K562 (cell line): ENCODE results near the gene R3HDM2. TPM values are rescaled to one million over a fixed set of nuclear protein-coding genes. Genes with fewer than 3 reads are reported as not detected.

Experiments used
- ATAC-seq: fragments of 200-7000 bp; cut with Tn5 transposase; 3 replicates; pipeline ENCODE4 v1.9.1; 2020; ENCODE audit warnings: moderate library complexity
- BruUV-seq: library from RNA; stranded (reverse); fragments of 400-500 nt; replicated peaks from 2 replicates; lab custom pipeline; 2021; lab: Mats Ljungman, UMichigan
- CTCF ChIA-PET: fragments of 300-600 bp; formaldehyde crosslinking; extraction: SDS; loops from one replicate; lab custom pipeline; 2021; ENCODE audit warnings: low intra/inter-chr PET ratio; lab: Yijun Ruan, JAX
- POLR2A ChIA-PET: fragments of 300-600, 350-650 bp; sonication (Branson Sonifier 250); formaldehyde crosslinking; extraction: SDS; loops from one replicate; lab custom pipeline; 2021; ENCODE audit warnings: antibody characterized with exemption, inconsistent platforms; lab: Yijun Ruan, JAX
- DNase-seq, 4 experiments: peaks; one replicate each; pipeline versions ENCODE4 v3.0.0 to v3.0.0-alpha.2; 2011 to 2018; ENCODE audit warnings: low spot score in 3 of 4, mixed read lengths in 3 of 4; ENCODE audit errors: extremely low read depth in 1 of 4
- FAIRE-seq: peaks from 2 replicates; lab custom pipeline; 2011; peaks lifted over from hg19 to GRCh38; lab: Jason Lieb, UNC
- H2AFZ ChIP-seq: 2 replicates; pipeline ENCODE4 v1.6.0; 2011; ENCODE audit warnings: low read depth, low read length, control low read depth, inconsistent platforms
- H3K27ac ChIP-seq: fragments of 200-600 bp; 3 replicates; pipeline ENCODE4 v1.8.0; 2011; ENCODE audit warnings: low read depth, mild to moderate bottlenecking, control low read depth, inconsistent platforms, low read length, moderate library complexity, mixed read lengths; ENCODE audit errors: extremely low read depth
- H3K27me3 ChIP-seq, 2 experiments: fragments of 300-600 bp in 1 of 2; 2 replicates in 1 of 2; 3 replicates in 1 of 2; pipeline versions ENCODE4 v1.6.0 to v1.8.0; 2011; ENCODE audit warnings: inconsistent platforms in 2 of 2, low read length in 2 of 2, mild to moderate bottlenecking in 1 of 2, mixed read lengths in 1 of 2, moderate library complexity in 1 of 2; ENCODE audit not compliant: control insufficient read depth in 2 of 2, insufficient read depth in 2 of 2
- H3K36me3 ChIP-seq: fragments of 300-600 bp; 3 replicates; pipeline ENCODE4 v1.8.0; 2011; ENCODE audit warnings: mild to moderate bottlenecking, low read length, inconsistent platforms; ENCODE audit not compliant: control insufficient read depth, insufficient read depth
- H3K4me1 ChIP-seq, 2 experiments: fragments of 200-600 bp in 1 of 2; replicated peaks in 1 of 2; 2 replicates in 1 of 2; 3 replicates in 1 of 2; pipeline versions ENCODE4 v1.5.1 to v1.8.0; 2011; ENCODE audit warnings: inconsistent platforms in 2 of 2, low read length in 2 of 2, mild to moderate bottlenecking in 1 of 2, mixed read lengths in 1 of 2, moderate library complexity in 1 of 2; ENCODE audit not compliant: control insufficient read depth in 2 of 2, insufficient read depth in 2 of 2
- H3K4me2 ChIP-seq: 2 replicates; pipeline ENCODE4 v1.6.1; 2011; ENCODE audit warnings: low read length, control low read depth, inconsistent platforms, mixed read lengths; ENCODE audit not compliant: insufficient read depth
- H3K4me3 ChIP-seq: fragments of 200-600 bp; sonication (generic), shearing (Covaris generic); 2 replicates; pipeline ENCODE4 v1.5.1; 2016; ENCODE audit warnings: control low read depth, inconsistent platforms
- H3K79me2 ChIP-seq: fragments of 200-600 bp; 3 replicates; pipeline ENCODE4 v1.8.0; 2011; ENCODE audit warnings: low read length, inconsistent platforms; ENCODE audit not compliant: control insufficient read depth, insufficient read depth
- H3K9ac ChIP-seq, 2 experiments: 2 replicates each; pipeline versions ENCODE4 v1.6.0 to v1.6.1; 2011; ENCODE audit warnings: low read depth in 2 of 2, low read length in 2 of 2, control low read depth in 1 of 2, inconsistent platforms in 1 of 2, mild to moderate bottlenecking in 1 of 2, mixed read lengths in 1 of 2; ENCODE audit not compliant: insufficient read depth in 1 of 2
- H3K9me1 ChIP-seq: one replicate; pipeline ENCODE4 v1.6.0; 2011; ENCODE audit warnings: inconsistent platforms, mild to moderate bottlenecking, low read length, moderate library complexity; ENCODE audit not compliant: control insufficient read depth, insufficient read depth
- H3K9me3 ChIP-seq: replicated peaks from 2 replicates; pipeline ENCODE4 v1.5.1; 2011; ENCODE audit warnings: low read depth, low read length, inconsistent platforms; ENCODE audit not compliant: control insufficient read depth, insufficient read depth
- H4K20me1 ChIP-seq: replicated peaks from 2 replicates; pipeline ENCODE4 v1.6.1; 2011; ENCODE audit warnings: low read length, inconsistent platforms, mixed read lengths; ENCODE audit not compliant: control insufficient read depth, insufficient read depth
- ATF4 ChIP-seq: fragments of 450-650 bp; formaldehyde crosslinking; IDR thresholded peaks from 2 replicates; pipeline ENCODE4 v1.4.0; 2022; ENCODE audit warnings: mild to moderate bottlenecking, moderate library complexity
- BRCA1 ChIP-seq, 2 experiments: fragments of 450-650 bp in 1 of 2; sonication (generic) in 1 of 2; formaldehyde crosslinking in 1 of 2; IDR thresholded peaks; 2 replicates each; pipeline versions ENCODE4 v1.5.0 to v1.6.1; 2017 to 2020; ENCODE audit warnings: mild to moderate bottlenecking in 1 of 2, missing genetic modification reagents in 1 of 2
- CBFA2T3 ChIP-seq: fragments of 450-650 bp; IDR thresholded peaks from 2 replicates; pipeline ENCODE4 v1.6.1; 2017
- CCAR2 ChIP-seq: fragments of 200-400 bp; formaldehyde crosslinking; IDR thresholded peaks from 2 replicates; pipeline ENCODE4 v1.6.1; 2017; ENCODE audit warnings: mild to moderate bottlenecking, low read depth, low read length
- DPF2 ChIP-seq: fragments of 450-650 bp; IDR thresholded peaks from 2 replicates; pipeline ENCODE4 v1.6.1; 2016
- ELF4 ChIP-seq: fragments of 450-650 bp; formaldehyde crosslinking; IDR thresholded peaks from 2 replicates; pipeline ENCODE4 v1.4.0; 2022; ENCODE audit warnings: missing genetic modification characterization
- OTX1 ChIP-seq: fragments of 450-650 bp; formaldehyde crosslinking; IDR thresholded peaks from 2 replicates; pipeline ENCODE4 v1.4.0; 2022; ENCODE audit warnings: mild to moderate bottlenecking
- PHB2 ChIP-seq: fragments of 450-650 bp; IDR thresholded peaks from 2 replicates; pipeline ENCODE4 v1.6.1; 2017; ENCODE audit warnings: low read depth
- POLR2AphosphoS2 ChIP-seq: IDR thresholded peaks from 2 replicates; pipeline ENCODE4 v1.6.1; 2012; ENCODE audit warnings: low read length, improper control_type of control experiment
- POLR2H ChIP-seq: IDR thresholded peaks from 2 replicates; pipeline ENCODE4 v1.6.1; 2016; ENCODE audit warnings: missing genetic modification characterization, low read depth, mild to moderate bottlenecking, control low read depth, missing compliant biosample characterization, moderate library complexity
- PREB ChIP-seq: sonication (generic); formaldehyde crosslinking; IDR thresholded peaks from 2 replicates; pipeline ENCODE4 v1.8.1; 2023; ENCODE audit warnings: mild to moderate bottlenecking, missing genetic modification reagents
- ZNF583 ChIP-seq: fragments of 250-450 bp; sonication (Bioruptor Pico); IDR thresholded peaks from 2 replicates; pipeline ENCODE4 v1.4.0; 2020
- ZNF77 ChIP-seq: fragments of 250-450 bp; sonication (Bioruptor Pico); IDR thresholded peaks from 2 replicates; pipeline ENCODE4 v1.5.0; 2020
- WGBS: fragments of 100-300 bp; shearing (Covaris generic); methylation state at CpG from one replicate; pipeline ENCODE4 v1.1.6; 2016; ENCODE audit warnings: low coverage, mixed read lengths; ENCODE audit not compliant: insufficient coverage; ENCODE audit errors: missing lambda C conversion rate; 5-methylcytosine and 5-hydroxymethylcytosine counted together
- in situ Hi-C: fragments of 300-500 bp; cut with MboI; formaldehyde crosslinking; loops from 4 replicates; pipeline ENCODE4 v1.15.0; 2018; ENCODE audit warnings: inconsistent platforms, mixed read lengths
- intact Hi-C: fragments of 100-400 bp; cut with micrococcal nuclease; formaldehyde crosslinking; loops from 2 replicates; pipeline ENCODE4 v1.14.2; 2022
- polyA plus RNA-seq, 8 experiments: library from polyadenylated mRNA; depleted of rRNA in 4 of 8; stranded (reverse) in 5 of 8; unstranded in 3 of 8; fragments of >200 nt; fragmentation: Nextera tagmentation in 2 of 8; fragmentation: Illumina TruSeq in 1 of 8; extraction: Ambion mirVana in 2 of 8; extraction: Trizol in 1 of 8; gene quantifications; 2 replicates each; pipeline versions ENCODE4 v1.2.1 to v1.2.3, GENCODE V29; 2011 to 2014; ENCODE audit warnings: inconsistent platforms in 1 of 8, missing spikeins in 1 of 8
- total RNA-seq, 7 experiments: library from RNA; depleted of rRNA in 6 of 7; stranded (reverse); fragments of >200 nt in 6 of 7; fragmentation: Illumina TruSeq in 2 of 7; extraction: Trizol in 2 of 7; gene quantifications; 2 replicates each; pipeline versions ENCODE4 v1.2.1 to v1.2.3, GENCODE V29; 2011 to 2021; ENCODE audit warnings: low replicate concordance in 1 of 7

R3HDM2 gene
- total and polyA plus RNA-seq, 9 of the 15 experiments (the other 6 are each of a cell fraction or from before 2014, with no cell fraction given), result 3.3 to 18.8 (median 9.0) TPM

- Histone ChIP-seq H3K4me2 (no peak overlapping the region), H2AFZ (no peak overlapping the region), H3K36me3 (peaks cover 51% of the 10 kb centered on the region; the same call in 2 of the 3 replicates), H3K79me2 (peaks cover 12% of the 10 kb centered on the region), H3K27me3 (peaks cover under 1 to 10% of the 10 kb centered on the region in 2 experiments; a peak in 1 of 5 replicates), H3K9me1 (peaks cover 9% of the 10 kb centered on the region), H3K27ac (no peak overlapping the region), H4K20me1 (peaks cover 12% of the 10 kb centered on the region), H3K4me1 (peaks cover 45 to 82% of the 10 kb centered on the region in 2 experiments), H3K9me3 (no peaks in the 10 kb centered on the region), H3K9ac (no peak overlapping the region; a peak in 1 of 4 replicates), H3K4me3 (no peak overlapping the region)
- FAIRE-seq (no peak), ATAC-seq (no peak), DNase-seq (peak in 1 of 4 experiments; percentile 11)
- no TSS peak for BruUV-seq
- intact Hi-C loops, result no loop called here
- TF ChIP-seq BRCA1 (IDR thresholded peaks at IDR 0.05) (no peak), BRCA1 (CRISPR knock-in tag; IDR thresholded peaks at IDR 0.05) (no peak), ZNF77 (no peak), ZNF583 (no peak), CCAR2 (no peak), POLR2H (tag) (peak; percentile 23; the same call in 1 of the 2 replicates), POLR2AphosphoS2 (0 out of 2 replicates have a peak, but pooled peaks have one; percentile 81), PHB2 (no peak), DPF2 (no peak), OTX1 (CRISPR knock-in tag) (no peak), PREB (CRISPR knock-in tag) (no peak), ATF4 (no peak), ELF4 (no peak), CBFA2T3 (no peak)
- CTCF ChIA-PET, result interaction anchor here (6.6 kb wide), 1 partner anchor 22 kb away, joined by 186 read pairs; the partner anchor contains the start of gene NXPH4
- POLR2A ChIA-PET, result interaction anchor here (0.6 to 1.1 kb wide), 2 partner anchors 13 to 21 kb away, joined by 3 read pairs; no protein-coding TSS in a partner anchor
- 75% methylated on average over 7 of the region's 8 CpGs for WGBS
- in situ Hi-C loops, result no loop called here
Observed at GRCh38 chr12:57235728-57236131, 195.1 kb downstream of the R3HDM2 start.
